RWPE1 (cell line): ENCODE data around the gene TPX2.

Experiments
- CTCF ChIA-PET: fragments of 350-600 bp; sonication (Branson Sonifier 250); formaldehyde crosslinking; extraction: SDS; loops from one replicate; lab custom pipeline; 2021; lab: Yijun Ruan, JAX
- POLR2A ChIA-PET: fragments of 400-600 bp; formaldehyde crosslinking; extraction: SDS; loops from one replicate; lab custom pipeline; 2020; ENCODE audit warnings: antibody characterized with exemption; ENCODE audit not compliant: low non-redundant PET; lab: Yijun Ruan, JAX
- DNase-seq: peaks from one replicate; pipeline ENCODE4 v3.0.0; 2012; ENCODE audit warnings: low spot score
- H3K27ac ChIP-seq: fragments of 450-650 bp; 2 replicates; pipeline ENCODE4 v1.5.1; 2017
- CTCF ChIP-seq: fragments of 450-650 bp; conservative IDR thresholded peaks from 2 replicates; pipeline ENCODE4 v1.5.1; 2017; ENCODE audit warnings: low read depth, mild to moderate bottlenecking

The TPX2 gene

GRCh38 chr20:31843881-31844280 lies 104.8 kb downstream of the TPX2 start:
- POLR2A ChIA-PET, result no interaction called here
- no peak overlapping the region for H3K27ac ChIP-seq
- no peak for TF ChIP-seq CTCF
- DNase-seq, result no peak
- CTCF ChIA-PET, result interaction anchor here (0.5 to 1.3 kb wide), 3 partner anchors 10 to 262 kb away, joined by 3 to 7 read pairs (median 4); no protein-coding TSS in a partner anchor

- CTCF ChIA-PET, result interaction anchor here (0.6 to 1.8 kb wide), 4 partner anchors 11 to 36 kb away, joined by 3 to 13 read pairs (median 3); no protein-coding TSS in a partner anchor
- DNase-seq, result no peak
- peak overlapping the region; percentile 59 for H3K27ac ChIP-seq
- TF ChIP-seq CTCF, result no peak
- POLR2A ChIA-PET, result no interaction called here
Observed at GRCh38 chr20:31844737-31845299, 105.7 kb downstream of the TPX2 start.

- H3K27ac ChIP-seq, result peak within 1 kb of the TSS; percentile 59
- ChIA-PET CTCF (interaction anchor here (0.8 to 1.8 kb wide), 3 partner anchors 11 to 168 kb away, joined by 3 to 13 read pairs (median 3); no protein-coding TSS in a partner anchor), POLR2A (no interaction called here)
- no peak for DNase-seq
- TF ChIP-seq CTCF, result no peak
Observed at GRCh38 chr20:31845300-31845863, 106.3 kb downstream of the TPX2 start, which contains the start of gene FOXS1. TSS of gene FOXS1 (minus strand) at chr20:31845604. CDS start at chr20:31845542, 62 bp downstream.

- no peak overlapping the region for H3K27ac ChIP-seq
- peak; percentile 65 for TF ChIP-seq CTCF
- POLR2A ChIA-PET, result no interaction called here
- CTCF ChIA-PET, result interaction anchor here (0.5 to 2.9 kb wide), 32 partner anchors 9 to 188 kb away, joined by 3 to 66 read pairs (median 4); partner anchors contain the start of genes DUSP15, MYLK2, PDRG1 and TTLL9
- no peak for DNase-seq
Observed at GRCh38 chr20:31846793-31847138, 107.7 kb downstream of the TPX2 start.

- TF ChIP-seq CTCF, result no peak
- ChIA-PET CTCF (interaction anchor here (0.6 to 2.9 kb wide), 8 partner anchors 11 to 187 kb away, joined by 3 to 66 read pairs (median 6); partner anchors contain the start of gene PDRG1), POLR2A (no interaction called here)
- no peak overlapping the region for H3K27ac ChIP-seq
- DNase-seq, result no peak
Observed at GRCh38 chr20:31848088-31848999, 109.3 kb downstream of the TPX2 start.
